Testis (tissue), 2 donors: ENCODE data around the gene TRIM52.

Source experiments
- POLR2A ChIP-seq: fragments of 450-650 bp; IDR thresholded peaks from one replicate; pipeline ENCODE4 v1.6.1; 2017; ENCODE audit warnings: antibody characterized with exemption, mild to moderate bottlenecking, moderate library complexity
- TF ChIP-seq, protein P1 (sequence below), 3 experiments: fragments of 450-650 bp in 2 of 3; fragments of 200-600 bp in 1 of 3; sonication (generic) in 1 of 3; IDR thresholded peaks; one replicate each; pipeline ENCODE4 v1.5.1; 2016 to 2019; ENCODE audit warnings: antibody characterized with exemption in 3 of 3, mild to moderate bottlenecking in 2 of 3, moderate library complexity in 1 of 3

DNA sequence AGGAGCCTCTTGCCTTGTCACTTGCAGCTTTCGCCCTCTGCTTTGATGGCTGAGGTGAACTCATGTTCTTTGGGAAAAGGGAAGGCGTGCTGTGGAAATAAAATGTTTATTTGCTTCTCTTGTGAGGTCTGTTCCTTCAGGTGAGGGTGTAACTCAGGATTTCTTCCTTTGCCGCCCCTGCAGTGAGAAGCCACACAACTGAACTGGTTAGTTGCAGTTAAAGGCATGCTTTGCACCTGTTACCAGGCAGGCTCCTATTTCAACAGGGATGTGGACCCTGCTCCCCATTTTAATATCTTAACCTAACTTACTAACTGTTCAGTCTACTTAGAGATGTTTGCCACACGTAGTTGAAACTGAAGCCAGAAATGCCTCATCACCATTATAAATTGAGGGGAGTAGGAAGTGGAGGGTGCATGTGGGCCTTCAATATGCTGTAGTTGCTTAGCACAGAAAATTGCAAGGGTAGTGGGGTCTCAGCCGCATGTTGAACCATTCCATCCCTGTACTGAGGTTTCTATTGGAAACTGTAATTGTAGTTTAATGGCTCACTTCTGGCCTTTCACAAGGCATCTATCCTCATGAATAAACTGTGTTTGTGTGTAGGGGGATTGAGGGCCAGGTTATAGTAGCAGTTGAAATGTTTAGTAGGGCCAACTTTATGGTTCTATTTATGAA is 25.1 kb downstream of the TRIM52 start:
- TF ChIP-seq, protein P1, sequence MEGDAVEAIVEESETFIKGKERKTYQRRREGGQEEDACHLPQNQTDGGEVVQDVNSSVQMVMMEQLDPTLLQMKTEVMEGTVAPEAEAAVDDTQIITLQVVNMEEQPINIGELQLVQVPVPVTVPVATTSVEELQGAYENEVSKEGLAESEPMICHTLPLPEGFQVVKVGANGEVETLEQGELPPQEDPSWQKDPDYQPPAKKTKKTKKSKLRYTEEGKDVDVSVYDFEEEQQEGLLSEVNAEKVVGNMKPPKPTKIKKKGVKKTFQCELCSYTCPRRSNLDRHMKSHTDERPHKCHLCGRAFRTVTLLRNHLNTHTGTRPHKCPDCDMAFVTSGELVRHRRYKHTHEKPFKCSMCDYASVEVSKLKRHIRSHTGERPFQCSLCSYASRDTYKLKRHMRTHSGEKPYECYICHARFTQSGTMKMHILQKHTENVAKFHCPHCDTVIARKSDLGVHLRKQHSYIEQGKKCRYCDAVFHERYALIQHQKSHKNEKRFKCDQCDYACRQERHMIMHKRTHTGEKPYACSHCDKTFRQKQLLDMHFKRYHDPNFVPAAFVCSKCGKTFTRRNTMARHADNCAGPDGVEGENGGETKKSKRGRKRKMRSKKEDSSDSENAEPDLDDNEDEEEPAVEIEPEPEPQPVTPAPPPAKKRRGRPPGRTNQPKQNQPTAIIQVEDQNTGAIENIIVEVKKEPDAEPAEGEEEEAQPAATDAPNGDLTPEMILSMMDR (IDR thresholded peaks at IDR 0.05) = no peak
- TF ChIP-seq POLR2A = no peak
